Fibroblast of the aortic adventitia (primary cell): ENCODE measurements around the gene IL21R. TPM values are rescaled to one million over a fixed set of nuclear protein-coding genes. Genes with fewer than 3 reads are reported as not detected.
A peak's percentile ranks its signal among the peaks of the same experiment; 100 is the strongest.

Experiments
- DNase-seq: peaks from one replicate; pipeline ENCODE4 v3.0.0-alpha.2; 2010; ENCODE audit warnings: low read depth
- H3K4me3 ChIP-seq: 2 replicates; pipeline ENCODE4 v1.5.1; 2011; ENCODE audit warnings: low read depth, mild to moderate bottlenecking, control low read depth, low read length, moderate library complexity
- total RNA-seq: library from RNA; depleted of rRNA; stranded (reverse); fragments of >200 nt; gene quantifications from 2 replicates; pipeline ENCODE4 v1.2.3, GENCODE V29; 2012; ENCODE audit warnings: low replicate concordance
- TF ChIP-seq, protein P1 (sequence below): IDR thresholded peaks from 2 replicates; pipeline ENCODE4 v1.5.1; 2011; ENCODE audit warnings: mild to moderate bottlenecking, low read length, control low read depth, inconsistent platforms; ENCODE audit not compliant: insufficient read depth

Gene IL21R
- total RNA-seq, 1 donor: 0.54 TPM

DNA sequence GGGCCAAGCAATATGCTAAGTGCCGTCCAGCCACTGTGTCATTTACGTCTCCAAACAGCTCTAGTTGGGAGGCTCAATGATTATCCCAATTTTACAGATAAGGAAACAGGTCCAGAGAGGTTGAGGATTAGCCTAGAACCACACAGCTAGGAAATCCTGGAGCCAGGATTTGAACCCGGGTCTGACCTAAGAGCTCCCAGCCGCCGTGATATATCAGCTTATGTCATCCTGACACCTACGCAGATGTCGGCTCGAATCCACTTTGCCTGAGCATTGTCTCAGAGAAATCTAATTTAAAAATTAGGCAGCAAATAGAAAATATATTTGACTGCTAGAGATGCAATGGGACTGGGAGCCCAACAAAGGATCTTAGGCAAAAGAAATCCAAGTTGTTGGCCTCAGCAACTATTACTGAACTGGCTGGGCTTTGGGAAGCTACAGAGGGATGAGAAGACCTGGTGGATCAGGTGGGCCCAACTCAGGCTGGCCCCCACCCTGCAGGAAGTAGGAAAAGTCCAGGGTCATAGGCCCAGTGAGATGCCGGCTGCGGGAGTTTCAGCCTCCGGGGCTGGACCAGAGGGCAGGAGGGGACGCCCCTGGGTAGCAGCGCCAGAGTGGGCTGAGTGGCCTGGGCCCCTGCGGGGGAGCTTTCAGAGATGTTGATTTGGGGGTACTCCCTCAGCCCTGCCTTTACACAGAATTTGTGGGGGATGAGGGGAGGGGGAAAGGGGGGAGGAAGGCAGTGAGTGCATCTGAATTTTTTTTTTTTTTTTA is 35.1 kb upstream of the IL21R start:
- TF ChIP-seq, protein P1, sequence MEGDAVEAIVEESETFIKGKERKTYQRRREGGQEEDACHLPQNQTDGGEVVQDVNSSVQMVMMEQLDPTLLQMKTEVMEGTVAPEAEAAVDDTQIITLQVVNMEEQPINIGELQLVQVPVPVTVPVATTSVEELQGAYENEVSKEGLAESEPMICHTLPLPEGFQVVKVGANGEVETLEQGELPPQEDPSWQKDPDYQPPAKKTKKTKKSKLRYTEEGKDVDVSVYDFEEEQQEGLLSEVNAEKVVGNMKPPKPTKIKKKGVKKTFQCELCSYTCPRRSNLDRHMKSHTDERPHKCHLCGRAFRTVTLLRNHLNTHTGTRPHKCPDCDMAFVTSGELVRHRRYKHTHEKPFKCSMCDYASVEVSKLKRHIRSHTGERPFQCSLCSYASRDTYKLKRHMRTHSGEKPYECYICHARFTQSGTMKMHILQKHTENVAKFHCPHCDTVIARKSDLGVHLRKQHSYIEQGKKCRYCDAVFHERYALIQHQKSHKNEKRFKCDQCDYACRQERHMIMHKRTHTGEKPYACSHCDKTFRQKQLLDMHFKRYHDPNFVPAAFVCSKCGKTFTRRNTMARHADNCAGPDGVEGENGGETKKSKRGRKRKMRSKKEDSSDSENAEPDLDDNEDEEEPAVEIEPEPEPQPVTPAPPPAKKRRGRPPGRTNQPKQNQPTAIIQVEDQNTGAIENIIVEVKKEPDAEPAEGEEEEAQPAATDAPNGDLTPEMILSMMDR: no peak
- no peak for DNase-seq
- no peak overlapping the region for H3K4me3 ChIP-seq

DNA sequence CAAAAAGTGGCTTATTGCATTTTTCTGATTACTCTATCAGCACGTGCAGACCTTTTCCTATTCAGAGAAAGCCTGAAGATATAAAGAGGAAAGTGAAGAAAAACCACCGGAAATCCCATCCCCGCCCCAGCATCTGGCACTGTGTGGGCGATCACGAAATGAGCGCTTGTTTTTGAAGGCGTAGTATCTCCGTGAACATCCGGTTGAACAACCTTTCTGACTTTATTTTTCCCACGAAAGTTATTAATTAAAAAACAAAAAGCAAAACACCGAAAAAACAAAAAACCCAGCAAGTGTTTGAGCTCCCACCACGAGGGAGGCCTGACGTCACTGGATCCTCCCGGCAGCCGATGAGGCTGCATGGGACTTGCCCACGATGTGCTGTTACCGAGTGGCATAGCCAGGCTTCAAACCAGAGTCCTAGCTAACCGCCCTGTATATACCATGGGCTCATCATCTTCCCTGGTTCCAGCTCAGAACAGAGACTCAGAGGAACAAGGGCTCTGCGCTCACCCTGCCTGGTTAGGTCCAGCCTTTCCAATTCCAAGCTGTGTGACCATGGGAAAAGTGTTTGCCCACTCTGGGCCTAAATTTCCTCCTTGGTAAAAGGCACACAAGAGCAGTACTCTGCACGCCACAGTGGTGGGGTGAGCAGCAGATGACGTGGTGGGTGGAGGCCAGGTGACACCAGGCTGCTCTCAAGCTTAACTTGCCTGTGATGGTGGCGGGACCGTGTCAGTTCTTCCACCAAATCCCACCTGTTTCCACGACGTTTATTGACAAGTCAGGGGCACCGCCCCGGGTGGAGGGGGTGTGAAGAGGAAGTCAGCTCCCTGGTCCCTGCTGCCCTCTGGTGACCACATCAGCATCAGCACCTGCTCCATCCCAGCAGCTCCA is 34.3 kb upstream of the IL21R start:
- DNase-seq: peak; percentile 73
- no peak overlapping the region for H3K4me3 ChIP-seq
- TF ChIP-seq, protein P1: peak; percentile 88

DNA sequence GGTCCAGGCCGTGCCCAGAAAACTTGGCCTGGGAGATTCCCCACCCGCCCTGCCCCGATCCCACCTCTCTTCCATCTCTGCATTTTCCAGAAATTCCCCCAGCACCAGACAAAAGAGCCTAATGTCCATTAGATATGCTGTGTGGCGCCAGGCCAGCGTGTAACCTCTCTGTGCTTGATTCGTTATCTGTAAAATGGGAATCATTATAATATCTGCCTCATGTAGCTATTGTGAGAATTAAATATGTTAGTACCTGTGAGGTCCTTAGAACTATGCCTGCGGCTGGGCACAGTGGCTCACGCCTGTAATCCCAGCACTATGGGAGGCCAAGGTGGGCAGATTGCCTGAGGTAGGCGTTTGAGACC is 33.6 kb upstream of the IL21R start:
- TF ChIP-seq, protein P1: no peak
- no peak for DNase-seq
- no peak overlapping the region for H3K4me3 ChIP-seq

DNA sequence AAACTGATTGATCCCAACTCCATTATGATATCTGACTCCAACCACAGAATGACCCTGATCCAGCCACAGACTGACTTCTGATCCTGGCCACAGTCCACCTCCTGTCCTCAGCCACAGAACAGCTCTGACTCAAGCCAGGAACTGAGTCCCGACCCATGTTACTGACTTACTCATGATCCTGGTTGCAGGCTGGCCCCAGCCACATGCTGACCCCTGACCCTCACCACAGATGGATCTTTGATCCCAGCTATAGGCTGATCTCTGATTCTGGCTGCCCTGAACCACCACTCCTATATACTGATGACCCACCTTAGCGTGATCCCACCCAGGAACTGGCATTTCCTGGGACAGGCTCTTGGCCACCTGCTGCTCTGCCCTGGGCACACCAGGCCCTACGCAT is 32.2 kb upstream of the IL21R start:
- H3K4me3 ChIP-seq: no peak overlapping the region
- TF ChIP-seq, protein P1: no peak
- peak; percentile 28 for DNase-seq

DNA sequence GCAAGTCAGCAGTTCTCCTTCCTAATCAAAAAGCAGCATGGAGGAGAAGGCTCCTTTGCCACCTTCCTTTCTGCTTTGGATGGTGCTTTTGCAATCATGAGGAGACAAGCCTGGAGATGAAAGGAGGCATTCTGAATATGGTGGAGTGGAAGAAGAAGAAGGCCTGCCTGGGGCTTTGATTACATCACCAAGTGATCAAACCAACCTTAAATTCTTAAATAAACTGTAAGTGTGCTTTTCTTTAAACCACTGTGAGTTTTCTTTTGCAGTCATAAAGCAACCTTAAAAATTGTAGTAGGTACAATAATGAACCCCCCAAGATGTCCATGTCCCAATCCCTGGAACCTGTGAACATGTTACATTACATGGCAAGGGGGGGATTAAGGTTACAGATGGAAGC is 31.7 kb upstream of the IL21R start:
- no peak for DNase-seq
- H3K4me3 ChIP-seq: no peak overlapping the region

DNA sequence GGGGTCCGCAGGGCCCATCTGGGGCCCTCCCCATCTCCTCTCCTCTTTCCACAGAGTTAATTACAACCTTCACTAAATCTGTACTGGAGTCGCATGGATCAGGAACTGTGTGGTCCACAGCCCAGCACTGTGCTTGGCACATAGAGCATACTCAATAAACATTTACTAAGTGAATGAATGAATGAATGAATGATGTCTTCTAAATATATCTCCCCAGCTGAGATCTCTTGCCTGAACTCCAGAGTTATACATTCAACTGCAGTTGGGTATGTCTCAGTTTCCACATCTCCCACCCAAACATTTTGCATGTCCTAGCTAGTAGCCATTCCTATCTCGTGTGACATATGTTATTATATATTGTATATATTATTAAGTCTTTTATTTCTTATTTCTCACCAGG is 28.7 kb upstream of the IL21R start:
- no peak for DNase-seq
- TF ChIP-seq, protein P1: no peak
- no peak overlapping the region for H3K4me3 ChIP-seq

More for the DNA sequence above, 31.7 kb upstream of the IL21R start:
- TF ChIP-seq, protein P1: no peak
